ENCODE measurements around the gene PDE4D.

The PDE4D gene

GRCh38 chr5:59151162-59151889 is 742.2 kb downstream of the PDE4D start:
- Histone ChIP-seq H3K4me3 (ENCODE audit: low read length in 2 of 2) (no peak overlapping the region), H3K9ac (ENCODE audit: low read depth, low read length, poor library complexity) (no peak overlapping the region), H3K4ac (ENCODE audit: low read length) (no peak overlapping the region), H2BK5ac (ENCODE audit: low read length) (no peak overlapping the region), H3K23ac (ENCODE audit: low read depth, low read length, poor library complexity) (no peak overlapping the region), H4K91ac (ENCODE audit: low read depth, low read length, poor library complexity) (no peak overlapping the region), H3K4me2 (ENCODE audit: insufficient read depth, low read length, poor library complexity, severe bottlenecking) (no peak overlapping the region), H2BK15ac (ENCODE audit: low read length) (no peak overlapping the region), H3K14ac (ENCODE audit: low read length) (no peak overlapping the region), H3K4me1 (ENCODE audit: control insufficient read depth in 2 of 2, insufficient read depth in 1 of 2, low read depth in 1 of 2, low read length in 2 of 2) (no peaks in the 10 kb centered on the region), H2AFZ (ENCODE audit: low read length) (no peak overlapping the region), H2BK120ac (ENCODE audit: low read depth, low read length) (no peak overlapping the region), H3K18ac (ENCODE audit: low read length) (no peak overlapping the region), H3K9me3 (replicated peaks in 1 of 2; ENCODE audit: control insufficient read depth in 2 of 2, insufficient read depth in 1 of 2, low read depth in 1 of 2, low read length in 2 of 2) (peaks cover 2 to 8% of the 10 kb centered on the region in 2 donors), H3K27me3 (ENCODE audit: control insufficient read depth in 3 of 3, insufficient read depth in 3 of 3, low read depth in 1 of 3, low read length in 3 of 3) (no peaks in the 10 kb centered on the region), H4K8ac (ENCODE audit: low read depth, low read length) (no peak overlapping the region), H3K36me3 (replicated peaks in 1 of 2; ENCODE audit: control insufficient read depth in 2 of 2, insufficient read depth in 2 of 2, low read length in 2 of 2) (no peaks in the 10 kb centered on the region), H3K79me1 (ENCODE audit: low read depth, low read length) (no peaks in the 10 kb centered on the region), H3K27ac (replicated peaks; ENCODE audit: low read length) (no peak overlapping the region), H2AK5ac (ENCODE audit: low read depth, low read length) (no peak overlapping the region), H2BK12ac (ENCODE audit: low read length) (no peak overlapping the region)
- WGBS, 2 donors (ENCODE audit: extremely low coverage in 2 of 2, insufficient read length in 2 of 2, insufficient replicate concordance in 1 of 2): no CpG with 5 or more reads among the region's 3 CpGs
- no peak for DNase-seq (ENCODE audit: low spot score)

GRCh38 chr5:59149827-59150226 is 743.7 kb downstream of the PDE4D start:
- no peak for DNase-seq (ENCODE audit: low spot score)
- Histone ChIP-seq H3K4me3 (ENCODE audit: low read length in 2 of 2) (no peak overlapping the region), H3K27me3 (ENCODE audit: control insufficient read depth in 3 of 3, insufficient read depth in 3 of 3, low read depth in 1 of 3, low read length in 3 of 3) (no peaks in the 10 kb centered on the region), H3K36me3 (replicated peaks in 1 of 2; ENCODE audit: control insufficient read depth in 2 of 2, insufficient read depth in 2 of 2, low read length in 2 of 2) (no peaks in the 10 kb centered on the region), H2BK5ac (ENCODE audit: low read length) (no peak overlapping the region), H2BK120ac (ENCODE audit: low read depth, low read length) (no peak overlapping the region), H3K27ac (replicated peaks; ENCODE audit: low read length) (no peak overlapping the region), H2AK5ac (ENCODE audit: low read depth, low read length) (no peak overlapping the region), H3K4ac (ENCODE audit: low read length) (no peak overlapping the region), H3K9me3 (replicated peaks in 1 of 2; ENCODE audit: control insufficient read depth in 2 of 2, insufficient read depth in 1 of 2, low read depth in 1 of 2, low read length in 2 of 2) (peaks cover 2 to 8% of the 10 kb centered on the region in 2 donors), H3K4me2 (ENCODE audit: insufficient read depth, low read length, poor library complexity, severe bottlenecking) (no peak overlapping the region), H4K91ac (ENCODE audit: low read depth, low read length, poor library complexity) (no peak overlapping the region), H3K23ac (ENCODE audit: low read depth, low read length, poor library complexity) (no peak overlapping the region), H2BK15ac (ENCODE audit: low read length) (no peak overlapping the region), H3K18ac (ENCODE audit: low read length) (no peak overlapping the region), H3K4me1 (ENCODE audit: control insufficient read depth in 2 of 2, insufficient read depth in 1 of 2, low read depth in 1 of 2, low read length in 2 of 2) (no peaks in the 10 kb centered on the region), H4K8ac (ENCODE audit: low read depth, low read length) (no peak overlapping the region), H3K14ac (ENCODE audit: low read length) (no peak overlapping the region), H3K9ac (ENCODE audit: low read depth, low read length, poor library complexity) (no peak overlapping the region), H2BK12ac (ENCODE audit: low read length) (no peak overlapping the region), H2AFZ (ENCODE audit: low read length) (no peak overlapping the region), H3K79me1 (ENCODE audit: low read depth, low read length) (no peaks in the 10 kb centered on the region)
- no CpG with 5 or more reads among the region's 1 CpG for WGBS, 2 donors (ENCODE audit: extremely low coverage in 2 of 2, insufficient read length in 2 of 2, insufficient replicate concordance in 1 of 2)

- no peak overlapping the region for H2BK15ac ChIP-seq (ENCODE audit: low read length)
- H3K23ac ChIP-seq (ENCODE audit: low read depth, low read length, poor library complexity): no peak overlapping the region
- no peak overlapping the region for H3K14ac ChIP-seq (ENCODE audit: low read length)
- H2AFZ ChIP-seq (ENCODE audit: low read length): no peak overlapping the region
- no peak overlapping the region for H2BK120ac ChIP-seq (ENCODE audit: low read depth, low read length)
- no peak overlapping the region for H2AK5ac ChIP-seq (ENCODE audit: low read depth, low read length)
- no peak overlapping the region for H3K4ac ChIP-seq (ENCODE audit: low read length)
- H3K4me3 ChIP-seq (ENCODE audit: low read length in 2 of 2): no peak overlapping the region
- no peak overlapping the region for H3K4me2 ChIP-seq (ENCODE audit: insufficient read depth, low read length, poor library complexity, severe bottlenecking)
- no peak overlapping the region for H4K8ac ChIP-seq (ENCODE audit: low read depth, low read length)
- H2BK5ac ChIP-seq (ENCODE audit: low read length): no peak overlapping the region
- peaks cover 2 to 8% of the 10 kb centered on the region in 2 donors for H3K9me3 ChIP-seq (replicated peaks in 1 of 2; ENCODE audit: control insufficient read depth in 2 of 2, insufficient read depth in 1 of 2, low read depth in 1 of 2, low read length in 2 of 2)
- WGBS, 2 donors (ENCODE audit: extremely low coverage in 2 of 2, insufficient read length in 2 of 2, insufficient replicate concordance in 1 of 2): no CpG with 5 or more reads among the region's 4 CpGs
- no peak overlapping the region for H4K91ac ChIP-seq (ENCODE audit: low read depth, low read length, poor library complexity)
- H3K36me3 ChIP-seq (replicated peaks in 1 of 2; ENCODE audit: control insufficient read depth in 2 of 2, insufficient read depth in 2 of 2, low read length in 2 of 2): no peaks in the 10 kb centered on the region
- no peak overlapping the region for H3K9ac ChIP-seq (ENCODE audit: low read depth, low read length, poor library complexity)
- no peak for DNase-seq (ENCODE audit: low spot score)
- H2BK12ac ChIP-seq (ENCODE audit: low read length): no peak overlapping the region
- H3K4me1 ChIP-seq (ENCODE audit: control insufficient read depth in 2 of 2, insufficient read depth in 1 of 2, low read depth in 1 of 2, low read length in 2 of 2): no peaks in the 10 kb centered on the region
- H3K27ac ChIP-seq (replicated peaks; ENCODE audit: low read length): no peak overlapping the region
- no peaks in the 10 kb centered on the region for H3K79me1 ChIP-seq (ENCODE audit: low read depth, low read length)
- no peaks in the 10 kb centered on the region for H3K27me3 ChIP-seq (ENCODE audit: control insufficient read depth in 3 of 3, insufficient read depth in 3 of 3, low read depth in 1 of 3, low read length in 3 of 3)
- no peak overlapping the region for H3K18ac ChIP-seq (ENCODE audit: low read length)
Measured at GRCh38 chr5:59149271-59149670, 744.3 kb downstream of the PDE4D start.

- Histone ChIP-seq H3K4me3 (ENCODE audit: low read length in 2 of 2) (no peak overlapping the region), H3K36me3 (replicated peaks in 1 of 2; ENCODE audit: control insufficient read depth in 2 of 2, insufficient read depth in 2 of 2, low read length in 2 of 2) (no peaks in the 10 kb centered on the region), H3K27ac (replicated peaks; ENCODE audit: low read length) (no peak overlapping the region), H2AFZ (ENCODE audit: low read length) (no peak overlapping the region), H2BK12ac (ENCODE audit: low read length) (no peak overlapping the region), H4K8ac (ENCODE audit: low read depth, low read length) (no peak overlapping the region), H3K4me1 (ENCODE audit: control insufficient read depth in 2 of 2, insufficient read depth in 1 of 2, low read depth in 1 of 2, low read length in 2 of 2) (no peaks in the 10 kb centered on the region), H2AK5ac (ENCODE audit: low read depth, low read length) (no peak overlapping the region), H3K4ac (ENCODE audit: low read length) (no peak overlapping the region), H2BK5ac (ENCODE audit: low read length) (no peak overlapping the region), H2BK15ac (ENCODE audit: low read length) (no peak overlapping the region), H4K91ac (ENCODE audit: low read depth, low read length, poor library complexity) (no peak overlapping the region), H3K18ac (ENCODE audit: low read length) (no peak overlapping the region), H2BK120ac (ENCODE audit: low read depth, low read length) (no peak overlapping the region), H3K4me2 (ENCODE audit: insufficient read depth, low read length, poor library complexity, severe bottlenecking) (no peak overlapping the region), H3K9ac (ENCODE audit: low read depth, low read length, poor library complexity) (no peak overlapping the region), H3K14ac (ENCODE audit: low read length) (no peak overlapping the region), H3K79me1 (ENCODE audit: low read depth, low read length) (no peaks in the 10 kb centered on the region), H3K9me3 (replicated peaks in 1 of 2; ENCODE audit: control insufficient read depth in 2 of 2, insufficient read depth in 1 of 2, low read depth in 1 of 2, low read length in 2 of 2) (peaks cover 2 to 8% of the 10 kb centered on the region in 2 donors), H3K27me3 (ENCODE audit: control insufficient read depth in 3 of 3, insufficient read depth in 3 of 3, low read depth in 1 of 3, low read length in 3 of 3) (no peaks in the 10 kb centered on the region), H3K23ac (ENCODE audit: low read depth, low read length, poor library complexity) (no peak overlapping the region)
- DNase-seq (ENCODE audit: low spot score): no peak
- WGBS, 2 donors (ENCODE audit: extremely low coverage in 2 of 2, insufficient read length in 2 of 2, insufficient replicate concordance in 1 of 2): no CpG with 5 or more reads among the region's 3 CpGs
Measured at GRCh38 chr5:59146729-59147128, 746.8 kb downstream of the PDE4D start.
